Endothelial cell (in vitro differentiated cells): ENCODE results near the gene CCDC201. TPM values are rescaled to one million over a fixed set of nuclear protein-coding genes. Genes with fewer than 3 reads are reported as not detected.

Source experiments
- DNase-seq: peaks from one replicate; pipeline ENCODE4 v3.0.0; 2021; ENCODE audit warnings: low spot score
- H3K27ac Mint-ChIP-seq: one replicate; pipeline ENCODE4 v1.8.0; 2021; ENCODE audit warnings: mixed read lengths, inconsistent platforms; ENCODE audit not compliant: unreplicated experiment
- H3K27me3 Mint-ChIP-seq: one replicate; pipeline ENCODE4 v1.8.0; 2021; ENCODE audit warnings: mild to moderate bottlenecking, moderate library complexity, mixed read lengths, inconsistent platforms; ENCODE audit not compliant: unreplicated experiment
- H3K36me3 Mint-ChIP-seq: one replicate; pipeline ENCODE4 v1.8.0; 2021; ENCODE audit warnings: mild to moderate bottlenecking, low read depth, mixed read lengths, inconsistent platforms; ENCODE audit not compliant: unreplicated experiment
- H3K4me1 Mint-ChIP-seq: one replicate; pipeline ENCODE4 v1.8.0; 2021; ENCODE audit warnings: mild to moderate bottlenecking, mixed read lengths, inconsistent platforms; ENCODE audit not compliant: unreplicated experiment
- H3K4me3 Mint-ChIP-seq: one replicate; pipeline ENCODE4 v1.8.0; 2021; ENCODE audit warnings: mild to moderate bottlenecking, mixed read lengths, inconsistent platforms; ENCODE audit not compliant: unreplicated experiment
- H3K9me3 Mint-ChIP-seq: one replicate; pipeline ENCODE4 v1.8.0; 2021; ENCODE audit warnings: mixed read lengths, inconsistent platforms; ENCODE audit not compliant: unreplicated experiment
- CTCF ChIP-seq: fragments of 200-600 bp; sonication (generic); IDR thresholded peaks from one replicate; pipeline ENCODE4 v1.5.0; 2021; ENCODE audit warnings: antibody characterized with exemption; ENCODE audit not compliant: unreplicated experiment
- long read RNA-seq: library from polyadenylated mRNA; unstranded; transcript quantifications from one replicate; pipeline ENCODE4 v2.0.0, GENCODE V29; 2020; ENCODE audit not compliant: unreplicated experiment
- total RNA-seq: library from RNA; stranded (reverse); fragmentation: NEBNext Ultra II Directional; extraction: Animal tissue kit (Norgen Biotek cat#: 25700); gene quantifications from one replicate; pipeline ENCODE4 v1.2.1, GENCODE V29; 2021; ENCODE audit not compliant: unreplicated experiment

CCDC201 gene, protein sequence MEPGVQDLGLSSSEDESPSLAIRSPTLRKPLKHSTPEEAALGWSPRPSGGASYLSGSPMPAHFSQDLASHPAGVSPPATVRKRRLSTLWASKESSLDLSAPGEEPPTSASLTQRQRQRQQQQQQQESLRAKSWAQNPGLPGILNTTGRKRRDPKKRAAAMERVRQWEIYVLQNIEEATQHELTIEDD
- total RNA-seq, result not detected
- long read RNA-seq, result 0 reads

- no peak within 1 kb of the TSS for H3K4me3 Mint-ChIP-seq
- no peaks in the 10 kb centered on the region for H3K4me1 Mint-ChIP-seq
- H3K27me3 Mint-ChIP-seq, result no peaks in the 10 kb centered on the region
- peaks cover 3% of the 10 kb centered on the region for H3K36me3 Mint-ChIP-seq
- H3K27ac Mint-ChIP-seq, result no peak within 1 kb of the TSS
- no peak for DNase-seq
- peaks cover 8% of the 10 kb centered on the region for H3K9me3 Mint-ChIP-seq
- no peak for TF ChIP-seq CTCF
These were observed at the start of gene CCDC201 for GRCh38 chr7:45873035-45873354. TSS of gene CCDC201 (minus strand) at chr7:45873082. CDS start at chr7:45873007, 75 bp downstream.

- DNase-seq, result peak; percentile 88
- no peaks in the 10 kb centered on the region for H3K9me3 Mint-ChIP-seq
- peak; percentile 89 for TF ChIP-seq CTCF
- peak overlapping the region; percentile 95 for H3K27ac Mint-ChIP-seq
- peak overlapping the region; percentile 86 for H3K4me3 Mint-ChIP-seq
- peaks cover 25% of the 10 kb centered on the region for H3K27me3 Mint-ChIP-seq
- H3K36me3 Mint-ChIP-seq, result peaks cover 6% of the 10 kb centered on the region
- peaks cover 46% of the 10 kb centered on the region for H3K4me1 Mint-ChIP-seq
These were observed 49.0 kb upstream of the CCDC201 start for GRCh38 chr7:45921699-45922519.

GRCh38 chr7:45921381-45921698 is 48.5 kb upstream of the CCDC201 start:
- no peak for TF ChIP-seq CTCF
- H3K9me3 Mint-ChIP-seq, result no peaks in the 10 kb centered on the region
- H3K36me3 Mint-ChIP-seq, result peaks cover 6% of the 10 kb centered on the region
- DNase-seq, result no peak
- peaks cover 46% of the 10 kb centered on the region for H3K4me1 Mint-ChIP-seq
- peak overlapping the region; percentile 86 for H3K4me3 Mint-ChIP-seq
- no peak overlapping the region for H3K27ac Mint-ChIP-seq
- H3K27me3 Mint-ChIP-seq, result peaks cover 25% of the 10 kb centered on the region

- DNase-seq, result peak; percentile 61
- no peak within 1 kb of the TSS for H3K27ac Mint-ChIP-seq
- TF ChIP-seq CTCF, result no peak
- H3K36me3 Mint-ChIP-seq, result peaks cover 11% of the 10 kb centered on the region
- H3K9me3 Mint-ChIP-seq, result no peaks in the 10 kb centered on the region
- peaks cover 46% of the 10 kb centered on the region for H3K4me1 Mint-ChIP-seq
- peak within 1 kb of the TSS; percentile 90 for H3K4me3 Mint-ChIP-seq
- H3K27me3 Mint-ChIP-seq, result peaks cover 25% of the 10 kb centered on the region
These were observed 47.9 kb upstream of the CCDC201 start, which contains the start of gene IGFBP3 for GRCh38 chr7:45920502-45921380. TSS of gene IGFBP3 (minus strand) at chr7:45921272. CDS start at chr7:45921140, 132 bp downstream.
